C4-2B (cell line): ENCODE results near the gene DNTTIP2.

Experiments
- ZFX ChIP-seq: fragments of 450-650 bp; IDR thresholded peaks from 2 replicates; pipeline ENCODE4 v1.6.1; 2017
- TF ChIP-seq, protein P1 (sequence below): fragments of 450-650 bp; conservative IDR thresholded peaks from 2 replicates; pipeline ENCODE4 v1.5.1; 2017; ENCODE audit warnings: mild to moderate bottlenecking

DNA sequence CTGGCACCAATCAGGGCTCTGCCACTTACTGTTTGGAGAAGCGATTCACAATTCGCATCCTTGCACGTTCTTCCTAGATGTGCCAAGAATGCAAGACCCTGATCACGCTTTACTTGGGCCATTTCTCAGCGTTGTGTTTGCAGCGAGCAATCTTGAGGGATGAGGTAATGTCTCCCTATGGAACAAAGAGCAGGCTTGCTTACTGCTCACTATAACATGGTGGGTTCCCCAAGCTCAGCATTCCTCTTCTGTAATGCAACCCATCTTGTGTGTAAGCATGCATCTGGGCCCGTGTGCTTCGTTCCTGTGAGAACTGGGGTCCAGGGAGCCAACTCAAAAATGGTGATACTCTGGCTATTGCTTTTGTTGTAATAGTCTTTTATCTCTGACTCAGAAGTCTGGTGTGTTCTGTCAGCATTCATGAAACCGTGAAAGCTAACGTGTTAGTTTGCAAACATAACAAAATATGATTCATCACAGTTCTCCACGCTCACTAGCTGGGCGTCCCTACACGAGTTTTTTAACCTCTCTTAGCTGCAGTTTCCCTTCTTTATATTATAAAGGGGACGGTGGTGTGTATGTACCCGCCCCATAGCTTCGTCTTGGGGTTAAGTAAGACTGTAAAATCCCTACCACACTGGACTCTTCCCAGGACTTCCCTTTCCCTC, 33.3 kb downstream of the DNTTIP2 start:
- TF ChIP-seq, protein P1, sequence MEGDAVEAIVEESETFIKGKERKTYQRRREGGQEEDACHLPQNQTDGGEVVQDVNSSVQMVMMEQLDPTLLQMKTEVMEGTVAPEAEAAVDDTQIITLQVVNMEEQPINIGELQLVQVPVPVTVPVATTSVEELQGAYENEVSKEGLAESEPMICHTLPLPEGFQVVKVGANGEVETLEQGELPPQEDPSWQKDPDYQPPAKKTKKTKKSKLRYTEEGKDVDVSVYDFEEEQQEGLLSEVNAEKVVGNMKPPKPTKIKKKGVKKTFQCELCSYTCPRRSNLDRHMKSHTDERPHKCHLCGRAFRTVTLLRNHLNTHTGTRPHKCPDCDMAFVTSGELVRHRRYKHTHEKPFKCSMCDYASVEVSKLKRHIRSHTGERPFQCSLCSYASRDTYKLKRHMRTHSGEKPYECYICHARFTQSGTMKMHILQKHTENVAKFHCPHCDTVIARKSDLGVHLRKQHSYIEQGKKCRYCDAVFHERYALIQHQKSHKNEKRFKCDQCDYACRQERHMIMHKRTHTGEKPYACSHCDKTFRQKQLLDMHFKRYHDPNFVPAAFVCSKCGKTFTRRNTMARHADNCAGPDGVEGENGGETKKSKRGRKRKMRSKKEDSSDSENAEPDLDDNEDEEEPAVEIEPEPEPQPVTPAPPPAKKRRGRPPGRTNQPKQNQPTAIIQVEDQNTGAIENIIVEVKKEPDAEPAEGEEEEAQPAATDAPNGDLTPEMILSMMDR, result no peak
- no peak for TF ChIP-seq ZFX
